Upper lobe of left lung (tissue), 6 donors: ENCODE measurements around the gene B3GNT2. TPM values are rescaled to one million over a fixed set of nuclear protein-coding genes. Genes with fewer than 3 reads are reported as not detected.
"Not testable (repeated sequence)": the region's sequence is repeated elsewhere in the genome, so short reads cannot be mapped to it uniquely, and the experiment has no call there.

ENCODE experiments used
- ATAC-seq, 2 donors: fragments of 200-7000 bp; cut with Tn5 transposase; one replicate each; pipeline ENCODE4 v1.9.1; 2022; ENCODE audit warnings: mild to moderate bottlenecking in 2 of 2, moderate library complexity in 2 of 2; ENCODE audit not compliant: low FRiP score in 2 of 2
- DNase-seq, 2 donors: peaks; one replicate each; pipeline ENCODE4 v3.0.0-alpha.2; 2019 to 2020
- H3K27ac ChIP-seq, 4 donors: fragments of 200-600 bp; sonication (generic); one replicate each; pipeline ENCODE4 v1.5.1; 2016 to 2019
- H3K27me3 ChIP-seq, 4 donors: fragments of 200-600 bp; sonication (generic); one replicate each; pipeline ENCODE4 v1.5.1; 2017 to 2019
- H3K36me3 ChIP-seq, 4 donors: fragments of 200-600 bp; sonication (generic); one replicate each; pipeline ENCODE4 v1.5.1; 2016 to 2019
- H3K4me1 ChIP-seq, 4 donors: fragments of 200-600 bp; sonication (generic); one replicate each; pipeline ENCODE4 v1.5.1; 2018 to 2019
- H3K4me3 ChIP-seq, 4 donors: fragments of 200-600 bp; sonication (generic); one replicate each; pipeline ENCODE4 v1.5.1; 2017 to 2019; ENCODE audit warnings: mild to moderate bottlenecking in 2 of 4, moderate library complexity in 1 of 4
- H3K9me3 ChIP-seq, 4 donors: fragments of 200-600 bp; sonication (generic); one replicate each; pipeline ENCODE4 v1.5.1; 2018 to 2019
- CTCF ChIP-seq, 6 experiments: fragments of 450-650 bp in 4 of 6; fragments of 200-600 bp in 2 of 6; sonication (generic) in 2 of 6; IDR thresholded peaks; one replicate each; pipeline ENCODE4 v1.5.1; 2016 to 2019; ENCODE audit warnings: antibody characterized with exemption in 6 of 6
- EP300 ChIP-seq, 4 donors: sonication (generic); formaldehyde crosslinking; IDR thresholded peaks; one replicate each; pipeline ENCODE4 v1.5.1; 2017; ENCODE audit warnings: antibody characterized with exemption in 4 of 4, control low read depth in 2 of 4
- POLR2A ChIP-seq, 4 donors: fragments of 450-650 bp; IDR thresholded peaks; one replicate each; pipeline ENCODE4 v1.5.1; 2016 to 2017; ENCODE audit warnings: antibody characterized with exemption in 4 of 4, mild to moderate bottlenecking in 2 of 4
- POLR2AphosphoS5 ChIP-seq, 2 donors: sonication (generic); formaldehyde crosslinking; IDR thresholded peaks; one replicate each; pipeline ENCODE4 v1.5.1; 2017; ENCODE audit warnings: antibody characterized with exemption in 2 of 2
- WGBS, 2 donors: methylation state at CpG; one replicate each; pipeline ENCODE4 v1.1.5; 2017 to 2018; 5-methylcytosine and 5-hydroxymethylcytosine counted together
- small RNA-seq, 4 donors: library from RNA; depleted of rRNA; stranded (forward); fragments of <200 nt; gene quantifications; one replicate each; pipeline ENCODE3, GENCODE V24; 2016
- total RNA-seq, 6 donors: library from RNA; depleted of rRNA in 4 of 6; stranded (reverse); fragments of >200 nt in 4 of 6; gene quantifications; one replicate each; pipeline versions ENCODE4 v1.1.0 to v1.2.1, GENCODE V29; 2016 to 2021
- donor health status: DM: no; HTN: no; CAD: no; lungs with moderate emphysema.
- donor health status: DM: no; HTN: yes; CAD: no; lungs with severe emphysema.

The B3GNT2 gene
- total RNA-seq, 6 donors from 2014 or later, result 23.0 to 57.6 (median 37.4) TPM

GRCh38 chr2:62265106-62265505 lies 69.2 kb downstream of the B3GNT2 start:
- H3K36me3 ChIP-seq, result no peaks in the 10 kb centered on the region
- 31 to 39% methylated on average over 4 of the region's 4 CpGs for WGBS, 2 donors
- H3K27ac ChIP-seq, result no peak overlapping the region
- no peaks in the 10 kb centered on the region for H3K27me3 ChIP-seq
- TF ChIP-seq POLR2AphosphoS5 (IDR thresholded peaks at IDR 0.05), result no peak
- no peak for TF ChIP-seq POLR2A (IDR thresholded peaks at IDR 0.05)
- no peak for TF ChIP-seq CTCF (IDR thresholded peaks at IDR 0.05)
- no peak for TF ChIP-seq EP300 (IDR thresholded peaks at IDR 0.05)
- H3K4me3 ChIP-seq, result no peak overlapping the region
- ATAC-seq (peak in 1 of 2 donors; percentile 39), DNase-seq (peak in 1 of 2 donors; percentile 25)
- no peaks in the 10 kb centered on the region for H3K9me3 ChIP-seq
- H3K4me1 ChIP-seq, result peaks cover 0 to 10% (median 0%) of the 10 kb centered on the region in 4 donors

- H3K27me3 ChIP-seq, result no peaks in the 10 kb centered on the region
- H3K9me3 ChIP-seq, result no peaks in the 10 kb centered on the region
- peaks cover 0 to 10% (median 0%) of the 10 kb centered on the region in 4 donors for H3K4me1 ChIP-seq
- no peak for DNase-seq
- 79 to 84% methylated on average over 7 of the region's 7 CpGs for WGBS, 2 donors
- no peaks in the 10 kb centered on the region for H3K36me3 ChIP-seq
- no peak overlapping the region for H3K4me3 ChIP-seq
- no peak for ATAC-seq
- no peak for TF ChIP-seq POLR2A (IDR thresholded peaks at IDR 0.05)
- H3K27ac ChIP-seq, result no peak overlapping the region
Observed at GRCh38 chr2:62266433-62267038, 70.6 kb downstream of the B3GNT2 start.

GRCh38 chr2:62267696-62268095 lies 71.8 kb downstream of the B3GNT2 start:
- TF ChIP-seq EP300 (IDR thresholded peaks at IDR 0.05) (no peak), POLR2A (IDR thresholded peaks at IDR 0.05) (no peak), POLR2AphosphoS5 (IDR thresholded peaks at IDR 0.05) (no peak), CTCF (IDR thresholded peaks at IDR 0.05) (no peak)
- Histone ChIP-seq H3K36me3 (no peaks in the 10 kb centered on the region), H3K9me3 (no peaks in the 10 kb centered on the region), H3K4me1 (peaks cover 0 to 10% (median 0%) of the 10 kb centered on the region in 4 donors), H3K27me3 (no peaks in the 10 kb centered on the region), H3K27ac (no peak overlapping the region), H3K4me3 (no peak overlapping the region)
- no peak for DNase-seq
- no peak for ATAC-seq
- WGBS, 2 donors, result 61 to 71% methylated on average over 2 of the region's 2 CpGs

- not testable (repeated sequence) for H3K27ac ChIP-seq, H3K4me1 ChIP-seq, H3K27me3 ChIP-seq, H3K4me3 ChIP-seq, H3K9me3 ChIP-seq, DNase-seq, ATAC-seq, H3K36me3 ChIP-seq
- 84 to 87% methylated on average over 4 of the region's 4 CpGs for WGBS, 2 donors
Observed at GRCh38 chr2:62268681-62269188, 72.8 kb downstream of the B3GNT2 start.

- DNase-seq (no peak), ATAC-seq (no peak)
- no peak for TF ChIP-seq POLR2AphosphoS5 (IDR thresholded peaks at IDR 0.05)
- TF ChIP-seq POLR2A (IDR thresholded peaks at IDR 0.05), result no peak
- TF ChIP-seq CTCF (IDR thresholded peaks at IDR 0.05), result no peak
- TF ChIP-seq EP300 (IDR thresholded peaks at IDR 0.05), result no peak
- Histone ChIP-seq H3K9me3 (no peaks in the 10 kb centered on the region), H3K27ac (no peak overlapping the region), H3K36me3 (no peaks in the 10 kb centered on the region), H3K4me3 (no peak overlapping the region), H3K27me3 (no peaks in the 10 kb centered on the region), H3K4me1 (no peaks in the 10 kb centered on the region)
- 5 to 14% methylated on average over 3 of the region's 3 CpGs for WGBS, 2 donors
Observed at GRCh38 chr2:62270728-62271127, 74.8 kb downstream of the B3GNT2 start.

Small RNA genes lying within 50 kb of the gene (small RNA-seq; reads per million reads assigned to genes)
- gene MIR5192 (0 reads per million in 4 donors), gene RN7SL51P (0 reads per million in 4 donors)
